Duodenal mucosa (tissue), 2 donors: ENCODE results near the gene TEAD1.
A peak's percentile ranks its signal among the peaks of the same experiment; 100 is the strongest.

ENCODE experiments used
- H3K27ac ChIP-seq: one replicate; pipeline ENCODE4 v1.7.0; 2013; ENCODE audit warnings: low read depth, low read length
- H3K27me3 ChIP-seq, 2 donors: one replicate each; pipeline ENCODE4 v1.7.0; 2013; ENCODE audit warnings: low read length in 2 of 2, control low read depth in 1 of 2; ENCODE audit not compliant: insufficient read depth in 2 of 2, control insufficient read depth in 1 of 2
- H3K36me3 ChIP-seq, 2 donors: one replicate each; pipeline ENCODE4 v1.7.0; 2013; ENCODE audit warnings: low read length in 2 of 2, control low read depth in 1 of 2; ENCODE audit not compliant: insufficient read depth in 2 of 2, control insufficient read depth in 1 of 2
- H3K4me1 ChIP-seq, 2 donors: one replicate each; pipeline ENCODE4 v1.7.0; 2013; ENCODE audit warnings: low read length in 2 of 2, control low read depth in 1 of 2; ENCODE audit not compliant: insufficient read depth in 2 of 2, control insufficient read depth in 1 of 2
- H3K4me3 ChIP-seq, 2 donors: one replicate each; pipeline ENCODE4 v1.7.0; 2013; ENCODE audit warnings: low read length in 2 of 2, low read depth in 1 of 2
- H3K9ac ChIP-seq, 2 donors: one replicate each; pipeline ENCODE4 v1.7.0; 2013; ENCODE audit warnings: low read length in 2 of 2, low read depth in 1 of 2
- H3K9me3 ChIP-seq, 2 donors: one replicate each; pipeline ENCODE4 v1.7.0; 2013; ENCODE audit warnings: low read length in 2 of 2, control low read depth in 1 of 2; ENCODE audit not compliant: control insufficient read depth in 1 of 2

Gene TEAD1

DNA sequence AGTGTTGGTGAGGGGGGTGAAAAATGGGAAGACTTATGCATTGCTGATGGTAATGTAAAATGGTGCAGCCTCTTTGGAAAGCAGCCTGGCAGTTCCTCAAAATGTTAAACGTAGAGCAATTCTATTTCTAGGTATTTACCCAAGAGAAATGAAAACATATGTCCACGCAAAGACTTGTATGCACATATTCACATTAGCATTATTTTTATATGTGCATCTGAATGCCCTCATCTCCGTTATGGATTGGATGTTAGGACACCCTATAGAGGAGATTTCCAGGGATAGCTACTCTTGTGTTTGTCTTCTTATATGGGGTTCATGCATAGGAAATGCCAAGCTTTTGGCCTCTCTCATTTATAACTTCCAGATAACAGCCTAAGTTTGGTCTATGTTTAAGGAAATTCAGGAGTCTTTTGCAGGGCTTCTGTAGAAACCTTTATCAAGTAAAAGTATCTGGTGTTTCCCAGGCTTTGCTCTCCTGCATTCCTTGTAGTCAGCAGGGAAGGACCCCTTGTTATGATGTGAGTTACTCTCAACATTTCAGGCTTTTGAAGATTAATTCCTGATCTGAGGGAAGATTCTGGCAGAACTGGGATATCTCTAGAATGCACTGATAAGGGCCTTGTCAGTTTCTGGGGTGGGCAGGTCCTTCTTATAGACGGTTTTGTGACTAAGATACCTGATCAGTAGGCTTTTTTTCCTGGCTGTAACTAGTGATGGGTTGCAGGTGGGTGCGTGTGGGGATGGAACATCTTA lies 116.8 kb downstream of the TEAD1 start:
- no peaks in the 10 kb centered on the region for H3K9me3 ChIP-seq
- H3K4me3 ChIP-seq, result no peak overlapping the region
- H3K27me3 ChIP-seq, result no peaks in the 10 kb centered on the region
- no peak overlapping the region for H3K27ac ChIP-seq
- no peaks in the 10 kb centered on the region for H3K36me3 ChIP-seq
- H3K9ac ChIP-seq, result no peak overlapping the region
- no peaks in the 10 kb centered on the region for H3K4me1 ChIP-seq

DNA sequence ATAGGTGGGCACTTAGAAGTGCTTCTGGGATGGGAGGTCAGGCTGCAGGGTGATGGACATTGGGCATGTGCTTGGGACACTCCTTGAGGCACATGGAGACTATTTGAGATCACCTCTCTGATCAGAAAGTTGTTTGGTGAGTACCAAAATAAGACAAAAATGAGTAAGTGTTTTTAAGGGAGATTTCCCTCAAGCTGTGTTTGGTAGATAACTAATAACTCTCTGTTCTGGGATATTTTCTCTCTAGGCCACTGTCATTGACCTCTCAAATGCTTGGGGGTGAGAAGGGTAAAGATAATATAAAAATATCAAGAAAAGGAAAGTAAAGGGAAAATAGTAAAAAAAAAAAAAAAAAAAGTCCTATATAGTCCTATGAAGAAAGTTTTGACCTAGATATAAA lies 117.8 kb downstream of the TEAD1 start:
- Histone ChIP-seq H3K4me3 (no peak overlapping the region), H3K9ac (no peak overlapping the region), H3K9me3 (no peaks in the 10 kb centered on the region), H3K27me3 (no peaks in the 10 kb centered on the region), H3K36me3 (no peaks in the 10 kb centered on the region), H3K4me1 (no peaks in the 10 kb centered on the region), H3K27ac (no peak overlapping the region)

- Histone ChIP-seq H3K9me3 (no peaks in the 10 kb centered on the region), H3K9ac (no peak overlapping the region), H3K27me3 (no peaks in the 10 kb centered on the region), H3K36me3 (no peaks in the 10 kb centered on the region), H3K4me3 (no peak overlapping the region), H3K4me1 (no peaks in the 10 kb centered on the region), H3K27ac (no peak overlapping the region)
Measured at GRCh38 chr11:12792590-12792989, 118.4 kb downstream of the TEAD1 start.

DNA sequence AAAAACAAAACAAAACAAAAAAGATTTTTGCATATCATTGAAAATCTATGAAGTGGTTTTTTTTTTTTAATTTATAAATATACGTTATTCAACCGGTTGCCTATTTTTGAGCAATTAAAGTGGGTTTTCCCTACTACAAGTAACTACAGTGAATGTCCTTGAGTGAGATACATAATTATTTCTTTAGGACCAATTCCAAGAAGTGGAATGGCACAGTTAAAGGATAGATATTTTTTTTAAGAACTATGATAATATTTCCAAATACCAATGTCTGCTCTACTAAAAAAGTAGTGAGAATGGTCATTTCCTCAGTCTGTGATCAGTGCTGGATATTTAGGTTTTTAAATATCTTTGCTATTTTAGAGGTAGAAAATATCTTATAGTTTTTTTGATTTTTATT lies 118.8 kb downstream of the TEAD1 start:
- no peak overlapping the region for H3K9ac ChIP-seq
- no peak overlapping the region for H3K27ac ChIP-seq
- H3K4me1 ChIP-seq, result no peaks in the 10 kb centered on the region
- H3K27me3 ChIP-seq, result no peaks in the 10 kb centered on the region
- H3K4me3 ChIP-seq, result no peak overlapping the region
- no peaks in the 10 kb centered on the region for H3K9me3 ChIP-seq
- H3K36me3 ChIP-seq, result no peaks in the 10 kb centered on the region

GRCh38 chr11:12793506-12793905 lies 119.3 kb downstream of the TEAD1 start:
- peaks cover under 1% of the 10 kb centered on the region in 2 donors for H3K4me1 ChIP-seq
- no peak overlapping the region for H3K9ac ChIP-seq
- no peaks in the 10 kb centered on the region for H3K27me3 ChIP-seq
- no peak overlapping the region for H3K4me3 ChIP-seq
- no peaks in the 10 kb centered on the region for H3K9me3 ChIP-seq
- H3K36me3 ChIP-seq, result no peaks in the 10 kb centered on the region
- H3K27ac ChIP-seq, result no peak overlapping the region

GRCh38 chr11:12794576-12795230 lies 120.5 kb downstream of the TEAD1 start:
- H3K4me3 ChIP-seq, result no peak overlapping the region
- no peaks in the 10 kb centered on the region for H3K27me3 ChIP-seq
- no peaks in the 10 kb centered on the region for H3K9me3 ChIP-seq
- H3K36me3 ChIP-seq, result no peaks in the 10 kb centered on the region
- H3K4me1 ChIP-seq, result peaks cover 10 to 12% of the 10 kb centered on the region in 2 donors
- no peak overlapping the region for H3K9ac ChIP-seq
- no peak overlapping the region for H3K27ac ChIP-seq

- no peaks in the 10 kb centered on the region for H3K27me3 ChIP-seq
- no peaks in the 10 kb centered on the region for H3K9me3 ChIP-seq
- H3K4me3 ChIP-seq, result no peak overlapping the region
- H3K27ac ChIP-seq, result no peak overlapping the region
- no peak overlapping the region for H3K9ac ChIP-seq
- peaks cover 39 to 44% of the 10 kb centered on the region in 2 donors for H3K4me1 ChIP-seq
- no peaks in the 10 kb centered on the region for H3K36me3 ChIP-seq
Measured at GRCh38 chr11:12797996-12798395, 123.8 kb downstream of the TEAD1 start.

- Histone ChIP-seq H3K4me3 (no peak overlapping the region), H3K27me3 (no peaks in the 10 kb centered on the region), H3K9me3 (no peaks in the 10 kb centered on the region), H3K36me3 (no peaks in the 10 kb centered on the region), H3K4me1 (peaks cover 45 to 50% of the 10 kb centered on the region in 2 donors), H3K27ac (no peak overlapping the region), H3K9ac (no peak overlapping the region)
Measured at GRCh38 chr11:12798609-12799011, 124.4 kb downstream of the TEAD1 start.

DNA sequence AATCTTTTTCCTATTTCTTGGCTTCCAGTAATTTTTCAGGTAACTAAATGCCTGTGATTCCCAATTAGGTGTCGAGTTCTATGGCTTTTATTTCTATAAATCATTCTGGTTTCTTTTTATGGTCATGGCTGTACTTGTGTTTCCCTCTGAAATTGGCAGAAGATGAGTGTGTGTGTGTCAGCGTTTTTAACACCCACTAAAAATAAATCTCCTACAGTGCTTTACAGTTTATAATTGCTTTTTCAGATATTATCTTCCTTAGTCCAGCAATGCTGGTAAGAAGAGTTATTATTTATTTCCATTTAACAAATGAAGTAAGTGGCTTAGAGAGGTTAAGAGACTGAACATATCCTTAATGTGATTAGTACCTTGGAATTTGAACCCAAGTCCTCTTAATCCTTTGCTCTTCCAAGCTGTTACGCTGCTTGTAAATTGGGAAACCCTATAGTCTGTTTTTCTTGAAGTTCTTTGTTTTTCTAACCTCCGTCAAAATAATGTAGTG lies 125.2 kb downstream of the TEAD1 start:
- Histone ChIP-seq H3K27me3 (no peaks in the 10 kb centered on the region), H3K9me3 (no peaks in the 10 kb centered on the region), H3K9ac (no peak overlapping the region), H3K36me3 (no peaks in the 10 kb centered on the region), H3K4me3 (no peak overlapping the region), H3K4me1 (peaks cover 53 to 58% of the 10 kb centered on the region in 2 donors), H3K27ac (no peak overlapping the region)

DNA sequence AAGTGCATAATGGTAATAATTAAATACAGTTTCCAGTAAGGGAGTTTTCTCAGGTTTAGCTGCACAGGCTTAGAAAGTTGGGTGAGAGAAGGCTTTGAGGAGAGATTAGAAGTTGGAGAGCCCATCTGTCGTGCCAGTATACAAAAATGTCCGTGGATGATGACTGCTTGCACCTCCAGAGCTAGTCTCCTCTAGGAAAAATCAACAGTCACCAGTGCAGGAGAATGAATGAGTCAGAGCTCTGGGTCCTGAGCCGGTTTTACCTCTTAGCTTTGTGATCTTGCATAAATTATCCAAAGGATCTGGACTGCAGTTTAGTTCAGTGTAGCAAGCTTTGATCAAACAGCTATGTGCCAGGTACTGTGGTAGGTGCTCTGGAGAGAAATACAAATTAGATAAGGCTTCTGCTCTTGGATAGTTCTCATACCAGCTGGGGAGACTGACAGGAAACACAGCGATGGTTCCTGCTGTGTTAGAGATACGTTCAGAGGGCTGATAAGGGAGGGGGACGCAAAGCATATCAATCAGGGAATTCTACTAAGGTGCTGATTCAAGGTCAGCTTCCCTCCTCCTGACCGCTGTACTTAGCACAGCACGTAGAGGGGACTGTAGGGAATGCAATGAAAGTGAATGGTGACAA lies 125.9 kb downstream of the TEAD1 start:
- Histone ChIP-seq H3K9me3 (no peaks in the 10 kb centered on the region), H3K4me3 (peak overlapping the region; percentile 6 to 11), H3K9ac (no peak overlapping the region), H3K27me3 (no peaks in the 10 kb centered on the region), H3K4me1 (peaks cover 56 to 63% of the 10 kb centered on the region in 2 donors), H3K36me3 (no peaks in the 10 kb centered on the region), H3K27ac (no peak overlapping the region)
